Dermis blood vessel endothelial cell (primary cell): ENCODE data around the gene SUZ12. TPM values are rescaled to one million over a fixed set of nuclear protein-coding genes. Genes with fewer than 3 reads are reported as not detected.
"Not testable (repeated sequence)": the region's sequence is repeated elsewhere in the genome, so short reads cannot be mapped to it uniquely, and the experiment has no call there.

Experiments
- DNase-seq: peaks from one replicate; pipeline ENCODE4 v3.0.0; 2010
- total RNA-seq: library from RNA; depleted of rRNA; stranded (reverse); fragments of >200 nt; gene quantifications from 2 replicates; pipeline ENCODE4 v1.2.3, GENCODE V29; 2014

Gene SUZ12
- total RNA-seq, 1 donor from 2014 or later: 19.2 TPM

DNA sequence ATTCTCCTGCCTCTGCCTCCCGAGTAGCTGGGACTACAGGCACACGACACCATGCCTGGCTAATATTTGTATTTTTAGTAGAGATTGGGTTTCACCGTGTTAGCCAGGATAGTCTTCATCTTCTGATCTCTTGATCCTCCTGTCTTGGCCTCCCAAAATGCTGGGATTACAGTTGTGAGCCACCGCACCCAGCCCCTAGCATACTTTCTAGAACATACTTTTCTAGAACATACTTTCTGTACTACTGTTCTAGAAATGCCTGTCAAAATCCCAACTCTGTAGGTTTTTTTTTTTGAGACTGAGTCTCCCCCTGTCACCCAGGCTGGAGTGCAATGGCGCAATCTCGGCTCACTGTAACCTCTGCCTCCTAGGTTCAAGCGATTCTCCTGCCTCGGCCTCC is 27.3 kb downstream of the SUZ12 start:
- DNase-seq: not testable (repeated sequence)

- no peak for DNase-seq
These were observed 30.8 kb downstream of the SUZ12 start for GRCh38 chr17:31967648-31968047.

GRCh38 chr17:31970416-31970815 is 33.6 kb downstream of the SUZ12 start:
- DNase-seq: not testable (repeated sequence)

DNA sequence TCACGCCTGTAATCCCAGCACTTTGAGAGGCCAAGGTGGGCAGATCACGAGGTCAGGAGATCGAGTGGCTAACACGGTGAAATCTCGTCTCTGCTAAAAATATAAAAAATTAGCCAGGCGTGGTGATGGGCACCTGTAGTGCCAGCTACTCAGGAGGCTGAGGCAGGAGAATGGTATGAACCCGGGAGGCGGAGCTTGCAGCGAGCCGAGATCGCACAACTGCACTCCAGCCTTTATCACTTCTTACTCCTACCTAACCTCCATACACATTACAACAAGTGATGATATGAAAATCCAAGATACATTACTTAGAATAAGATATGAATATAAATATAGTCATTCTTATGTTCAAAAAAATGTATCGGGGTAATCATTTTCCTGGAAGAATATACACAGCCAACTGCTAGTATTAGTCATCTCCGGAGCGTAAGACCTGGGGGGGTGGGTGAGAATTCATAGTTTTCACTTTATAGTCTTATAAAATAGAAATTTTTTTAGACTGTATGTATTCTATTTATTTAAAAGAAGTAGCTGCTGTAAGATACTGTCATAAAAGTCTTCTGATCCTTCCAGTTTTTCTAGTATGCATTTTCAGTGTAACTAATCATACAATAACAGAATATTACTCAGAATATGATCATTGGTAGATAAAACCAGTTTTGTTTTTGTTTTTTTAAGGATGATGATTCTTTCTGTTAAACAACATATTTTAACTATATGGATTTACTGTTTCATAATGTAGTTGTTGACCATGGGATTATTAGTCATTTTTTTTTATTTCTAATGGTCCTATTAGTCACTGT is 37.7 kb downstream of the SUZ12 start:
- DNase-seq: peak; percentile 43

DNA sequence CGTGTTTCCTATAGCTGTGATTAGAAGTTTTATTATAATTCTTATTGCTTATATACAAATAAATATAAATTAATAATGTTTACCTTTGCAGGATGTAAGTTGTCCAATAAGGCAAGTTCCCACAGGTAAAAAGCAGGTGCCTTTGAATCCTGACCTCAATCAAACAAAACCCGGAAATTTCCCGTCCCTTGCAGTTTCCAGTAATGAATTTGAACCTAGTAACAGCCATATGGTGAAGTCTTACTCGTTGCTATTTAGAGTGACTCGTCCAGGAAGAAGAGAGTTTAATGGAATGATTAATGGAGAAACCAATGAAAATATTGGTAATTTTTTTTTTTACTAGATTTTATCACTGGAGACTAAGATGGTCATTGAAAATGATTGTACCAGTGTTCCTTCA is 38.6 kb downstream of the SUZ12 start:
- DNase-seq: not testable (repeated sequence)

DNA sequence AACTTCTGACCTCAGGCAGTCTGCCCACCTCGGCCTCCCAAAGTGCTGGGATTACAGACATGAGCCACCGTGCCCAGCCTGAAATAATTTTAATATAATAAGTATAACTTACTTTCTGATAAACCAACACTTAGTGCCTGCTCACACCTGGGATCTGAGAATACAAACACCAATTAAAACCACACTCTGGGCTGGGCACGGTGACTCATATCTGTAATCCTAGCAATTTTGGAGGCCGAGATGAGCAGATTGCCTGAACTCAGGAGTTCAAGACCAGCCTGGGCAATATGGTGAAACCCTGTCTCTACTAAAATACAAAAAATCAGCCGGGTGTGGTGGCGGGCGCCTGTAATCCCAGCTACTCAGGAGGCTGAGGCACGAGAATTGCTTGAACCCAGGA is 55.0 kb downstream of the SUZ12 start:
- DNase-seq: not testable (repeated sequence)

DNA sequence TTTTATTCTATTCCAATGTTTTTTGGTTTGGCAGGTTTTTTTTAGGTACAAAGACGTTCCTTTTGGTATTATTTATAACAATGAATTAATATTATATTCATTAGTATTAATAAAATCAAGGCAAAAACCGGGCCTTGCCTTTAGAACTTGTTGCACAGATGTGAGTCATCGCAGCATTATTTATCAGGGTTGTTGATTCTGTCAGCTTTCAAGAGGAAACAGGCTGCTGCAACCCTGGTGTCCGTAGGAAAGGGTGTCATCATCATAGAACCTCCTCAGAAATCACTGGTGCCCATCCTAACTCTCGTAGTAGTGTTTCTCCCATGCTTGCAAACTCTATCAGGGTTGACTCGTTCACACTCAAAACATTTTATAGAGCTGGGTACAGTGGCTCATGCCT is 60.2 kb downstream of the SUZ12 start:
- no peak for DNase-seq

DNA sequence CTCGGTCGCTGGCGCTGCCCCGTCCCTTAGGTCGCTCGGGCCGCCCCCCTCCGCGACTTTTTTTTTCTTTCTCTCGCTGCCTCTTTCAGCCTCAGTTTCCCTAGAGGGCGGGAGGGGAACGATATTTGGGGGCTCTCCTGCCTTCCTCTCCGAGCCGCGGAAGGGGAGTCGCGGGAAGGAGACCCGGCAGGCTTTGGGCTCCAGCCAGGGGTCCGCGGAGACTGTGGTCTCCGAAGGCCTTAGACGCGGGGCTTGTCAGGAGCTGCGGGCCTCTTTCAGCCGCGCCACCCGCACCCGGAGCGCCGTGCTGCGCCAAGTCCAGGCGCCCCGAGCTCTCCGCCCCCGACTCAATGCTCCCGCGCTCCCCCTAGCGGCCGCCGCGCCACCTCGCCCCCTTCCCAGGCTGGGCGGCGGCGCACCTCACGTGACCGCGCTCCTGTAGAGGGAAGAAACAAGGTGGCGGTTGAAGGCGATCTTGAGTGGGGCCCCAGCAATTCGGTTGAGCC is 70.2 kb downstream of the SUZ12 start, which contains the start of gene LRRC37B:
LRRC37B (plus strand) TSS at position 427 of the 506 bp plus-strand sequence. CDS start 14,010 bp downstream, outside the sequence.
- peak; percentile 88 for DNase-seq

GRCh38 chr17:32007463-32008298 is 70.9 kb downstream of the SUZ12 start:
- peak; percentile 57 for DNase-seq

- no peak for DNase-seq
These were observed 72.4 kb downstream of the SUZ12 start for GRCh38 chr17:32009262-32009542.

- DNase-seq: no peak
These were observed 73.3 kb downstream of the SUZ12 start for GRCh38 chr17:32010114-32010513.

DNA sequence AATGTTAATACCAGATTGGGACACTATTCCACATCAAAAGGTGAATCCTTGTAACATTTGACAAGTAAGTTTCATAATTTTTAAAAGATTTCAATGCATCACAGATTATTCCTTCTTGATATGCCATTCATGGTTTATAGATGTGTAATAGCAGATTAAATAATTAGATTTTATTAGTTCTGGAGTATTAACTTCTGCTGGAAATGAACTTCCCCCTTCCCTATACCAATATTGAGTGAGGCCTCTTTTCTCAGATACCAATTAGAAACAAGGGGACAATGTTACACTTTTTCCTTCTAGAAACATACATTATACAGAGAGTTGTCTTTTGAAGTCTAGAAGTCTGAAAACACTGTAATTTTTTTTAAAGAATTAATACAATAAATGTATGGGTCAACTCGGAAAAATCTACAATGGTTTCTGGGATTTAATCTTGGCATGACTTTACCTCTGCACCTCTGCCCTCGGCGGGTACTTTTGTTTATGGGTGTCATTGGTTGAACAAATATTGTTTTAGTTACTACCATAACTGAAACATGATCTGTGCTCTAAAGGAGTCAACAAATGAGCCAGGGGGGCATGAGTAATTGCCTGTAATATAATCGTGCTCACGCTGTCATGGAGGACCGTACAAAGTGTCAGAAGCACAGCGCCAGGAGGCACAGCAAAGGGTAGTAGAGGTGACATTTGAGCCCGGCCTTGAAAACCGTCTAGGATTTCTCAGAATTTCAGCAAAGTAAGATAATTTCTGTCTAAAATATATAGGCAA is 78.6 kb downstream of the SUZ12 start:
- DNase-seq: no peak

- no peak for DNase-seq
These were observed 79.4 kb downstream of the SUZ12 start for GRCh38 chr17:32016231-32016630.

DNA sequence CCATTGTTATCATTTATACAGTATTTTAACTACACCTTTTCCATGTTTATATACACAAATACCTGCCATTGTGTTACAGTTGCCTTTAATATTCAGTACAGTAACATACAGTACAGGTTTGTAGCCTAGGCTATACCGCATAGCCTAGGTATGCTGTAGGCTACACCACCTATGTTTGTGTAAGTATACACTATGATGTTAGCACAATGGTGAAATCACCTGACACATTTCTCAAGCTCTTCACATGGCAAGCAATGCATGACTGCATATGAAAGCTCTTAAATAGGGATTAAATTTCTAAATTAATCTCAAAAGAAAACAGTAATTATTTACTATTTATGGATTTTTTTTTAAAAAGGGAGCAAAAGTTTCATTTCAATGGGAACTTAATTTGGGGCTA is 82.4 kb downstream of the SUZ12 start:
- DNase-seq: no peak

DNA sequence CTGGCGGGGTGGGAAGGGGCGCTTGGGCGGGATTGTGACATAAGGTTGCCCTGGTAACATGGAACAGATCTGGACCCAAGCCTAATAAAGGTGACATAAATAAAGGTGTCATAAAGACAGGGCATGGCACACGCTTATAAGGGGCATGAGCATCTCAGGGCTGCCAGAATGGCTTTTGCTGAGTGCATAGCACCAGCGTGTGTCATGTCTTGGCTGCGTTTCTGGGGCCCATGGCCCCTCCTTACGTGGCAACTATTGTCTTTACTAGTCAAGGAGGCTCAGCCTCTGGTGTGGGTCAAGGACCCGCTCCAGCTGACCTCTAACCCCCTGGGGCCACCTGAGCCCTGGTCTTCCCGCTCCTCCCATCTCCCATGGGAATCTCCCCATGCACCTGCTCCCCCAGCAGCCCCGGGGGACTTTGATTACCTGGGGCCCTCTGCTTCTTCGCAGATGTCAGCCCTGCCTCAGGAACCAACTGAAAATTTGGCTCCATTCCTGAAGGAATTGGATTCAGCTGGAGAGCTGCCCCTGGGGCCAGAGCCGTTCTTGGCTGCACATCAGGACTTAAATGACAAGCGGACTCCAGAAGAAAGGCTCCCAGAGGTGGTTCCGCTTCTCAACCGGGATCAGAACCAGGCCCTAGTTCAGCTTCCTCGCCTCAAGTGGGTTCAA is 84.3 kb downstream of the SUZ12 start:
- DNase-seq: no peak

DNA sequence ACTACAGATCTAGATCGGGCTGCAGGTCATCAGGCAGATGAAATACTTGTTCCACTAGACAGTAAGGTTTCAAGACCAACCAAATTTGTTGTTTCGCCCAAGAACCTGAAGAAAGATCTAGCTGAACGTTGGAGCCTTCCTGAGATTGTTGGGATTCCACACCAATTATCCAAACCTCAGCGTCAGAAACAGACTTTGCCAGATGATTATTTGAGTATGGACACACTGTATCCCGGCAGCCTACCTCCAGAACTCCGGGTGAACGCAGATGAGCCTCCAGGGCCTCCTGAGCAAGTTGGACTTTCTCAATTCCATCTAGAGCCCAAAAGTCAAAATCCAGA is 84.8 kb downstream of the SUZ12 start:
- no peak for DNase-seq

DNA sequence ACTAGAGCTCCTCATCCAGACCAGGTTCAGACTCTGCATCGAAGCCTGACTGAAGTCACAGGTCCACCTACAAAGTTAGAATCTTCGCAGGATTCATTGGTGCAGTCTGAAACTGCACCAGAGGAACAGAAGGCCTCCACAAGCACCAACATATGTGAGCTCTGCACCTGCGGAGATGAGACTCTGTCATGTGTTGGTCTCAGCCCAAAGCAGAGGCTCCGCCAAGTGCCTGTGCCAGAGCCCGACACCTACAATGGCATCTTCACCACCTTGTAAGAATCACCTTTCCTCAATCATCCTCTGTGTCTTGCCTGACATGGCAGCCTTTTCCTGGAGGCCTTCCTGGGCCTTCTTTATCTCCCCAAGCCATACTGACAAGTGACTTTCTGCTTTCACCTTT is 85.7 kb downstream of the SUZ12 start:
- not testable (repeated sequence) for DNase-seq

GRCh38 chr17:32027271-32027670 is 90.5 kb downstream of the SUZ12 start:
- DNase-seq: not testable (repeated sequence)

- DNase-seq: no peak
These were observed 96.4 kb downstream of the SUZ12 start for GRCh38 chr17:32033223-32033622.

DNA sequence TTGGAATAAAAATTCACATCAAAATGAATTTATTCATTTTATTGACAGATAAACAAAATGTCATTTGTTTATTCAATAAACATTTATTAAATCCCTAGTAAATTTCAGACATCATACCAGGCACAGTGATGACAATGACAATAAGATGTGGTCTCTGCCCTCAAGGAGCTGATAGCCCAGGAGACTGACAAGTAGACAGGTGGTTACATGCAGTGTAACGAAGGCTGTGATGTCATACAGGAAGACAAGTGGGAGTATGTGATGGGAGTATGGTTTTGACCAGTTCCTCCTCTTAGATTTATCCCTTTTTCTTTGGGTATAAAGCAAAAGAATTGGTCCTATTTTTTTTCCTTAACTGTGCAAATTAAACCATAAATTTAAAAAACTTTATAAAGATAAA is 97.0 kb downstream of the SUZ12 start:
- DNase-seq: not testable (repeated sequence)

- DNase-seq: not testable (repeated sequence)
These were observed 103.4 kb downstream of the SUZ12 start for GRCh38 chr17:32040246-32040645.

- not testable (repeated sequence) for DNase-seq
These were observed 104.6 kb downstream of the SUZ12 start for GRCh38 chr17:32041306-32041875.
